OCI-LY7 (cell line): ENCODE measurements around the gene ZSWIM3. TPM values are rescaled to one million over a fixed set of nuclear protein-coding genes. Genes with fewer than 3 reads are reported as not detected.
"Not testable (repeated sequence)": the region's sequence is repeated elsewhere in the genome, so short reads cannot be mapped to it uniquely, and the experiment has no call there.

Source experiments
- BruUV-seq: library from RNA; stranded (reverse); fragments of 400-500 nt; replicated peaks from 2 replicates; lab custom pipeline; 2021; lab: Mats Ljungman, UMichigan
- CTCF ChIA-PET: fragments of 300-600 bp; sonication (Branson Sonifier 250); formaldehyde crosslinking; loops from one replicate; lab custom pipeline; 2022; ENCODE audit warnings: antibody characterized with exemption; ENCODE audit not compliant: unreplicated experiment; lab: Charles Lee
- POLR2A ChIA-PET: fragments of 300-600 bp; sonication (Branson Sonifier 250); formaldehyde crosslinking; loops from one replicate; lab custom pipeline; 2022; ENCODE audit warnings: antibody characterized with exemption; lab: Charles Lee
- DNase-seq: peaks from one replicate; pipeline ENCODE4 v3.0.0-alpha.2; 2015; ENCODE audit warnings: low spot score
- H2AFZ ChIP-seq: fragments of 200-600 bp; sonication (generic), shearing (Covaris generic); 2 replicates; pipeline ENCODE4 v1.6.1; 2014; ENCODE audit warnings: mild to moderate bottlenecking, antibody characterized with exemption, low read length, moderate library complexity
- H3K27ac ChIP-seq: fragments of 200-600 bp; sonication (generic); 2 replicates; pipeline ENCODE4 v1.5.1; 2014; ENCODE audit warnings: mixed run types, low read depth, mild to moderate bottlenecking, moderate library complexity, low read length, inconsistent platforms; ENCODE audit not compliant: poor library complexity, severe bottlenecking
- H3K36me3 ChIP-seq: fragments of 200-600 bp; sonication (generic); 2 replicates; pipeline ENCODE4 v1.6.1; 2014; ENCODE audit warnings: mild to moderate bottlenecking, antibody characterized with exemption, low read length, moderate library complexity, mixed read lengths; ENCODE audit not compliant: insufficient read depth
- H3K4me1 ChIP-seq: fragments of 200-600 bp; sonication (generic); 2 replicates; pipeline ENCODE4 v1.5.1; 2014; ENCODE audit warnings: mild to moderate bottlenecking, low read length; ENCODE audit not compliant: insufficient read depth, poor library complexity, severe bottlenecking
- H3K4me2 ChIP-seq: fragments of 200-600 bp; sonication (generic); 2 replicates; pipeline ENCODE4 v1.6.1; 2014; ENCODE audit warnings: mild to moderate bottlenecking, low read length
- H3K4me3 ChIP-seq: fragments of 200-600 bp; sonication (generic); 2 replicates; pipeline ENCODE4 v1.5.1; 2014; ENCODE audit warnings: mild to moderate bottlenecking, low read depth, low read length; ENCODE audit not compliant: poor library complexity, severe bottlenecking
- H3K79me2 ChIP-seq: fragments of 200-600 bp; sonication (generic); 2 replicates; pipeline ENCODE4 v1.6.1; 2016; ENCODE audit warnings: low read depth, mild to moderate bottlenecking, low read length, moderate library complexity, mixed read lengths; ENCODE audit not compliant: insufficient read depth
- H3K9me2 ChIP-seq: fragments of 200-600 bp; sonication (generic); 2 replicates; pipeline ENCODE4 v1.6.1; 2016; ENCODE audit warnings: mild to moderate bottlenecking, low read length, mixed read lengths; ENCODE audit not compliant: insufficient read depth
- H3K9me3 ChIP-seq: fragments of 200-600 bp; sonication (generic); 2 replicates; pipeline ENCODE4 v1.6.1; 2014; ENCODE audit warnings: mild to moderate bottlenecking, mixed run types, low read length, mixed read lengths
- H4K20me1 ChIP-seq: fragments of 200-600 bp; sonication (generic); 2 replicates; pipeline ENCODE4 v1.6.1; 2014; ENCODE audit warnings: mild to moderate bottlenecking, antibody characterized with exemption, low read length, moderate library complexity, mixed read lengths; ENCODE audit not compliant: insufficient read depth
- CTCF ChIP-seq: fragments of 200-600 bp; sonication (generic); conservative IDR thresholded peaks from 2 replicates; pipeline ENCODE4 v1.5.1; 2014; ENCODE audit warnings: mild to moderate bottlenecking, antibody characterized with exemption, low read length, moderate library complexity, mixed read lengths
- EZH2phosphoT487 ChIP-seq: fragments of 200-600 bp; sonication (generic); IDR thresholded peaks from 2 replicates; pipeline ENCODE4 v1.6.1; 2018; ENCODE audit warnings: low read depth, borderline replicate concordance, mild to moderate bottlenecking, mixed run types, antibody characterized with exemption, low read length, moderate library complexity, mixed read lengths
- intact Hi-C: fragments of 100-400 bp; cut with micrococcal nuclease; formaldehyde crosslinking; loops from one replicate; pipeline ENCODE4 v1.10.0; 2022; ENCODE audit not compliant: unreplicated experiment
- total RNA-seq, 2 experiments: library from RNA; depleted of rRNA in 1 of 2; stranded (reverse); fragments of >200 nt in 1 of 2; shearing (Covaris generic) in 1 of 2; gene quantifications; 2 replicates each; pipeline ENCODE4 v1.2.3, GENCODE V29; 2014 to 2022

The ZSWIM3 gene
- total RNA-seq, 2 experiments from 2014 or later, result 5.7 to 6.0 TPM

GRCh38 chr20:45867819-45868176 lies 10.4 kb downstream of the ZSWIM3 start:
- Histone ChIP-seq H3K27ac (no peak overlapping the region), H3K9me2 (no peaks in the 10 kb centered on the region), H3K4me3 (no peak overlapping the region), H2AFZ (no peak overlapping the region), H4K20me1 (no peaks in the 10 kb centered on the region), H3K36me3 (no peaks in the 10 kb centered on the region), H3K9me3 (no peaks in the 10 kb centered on the region), H3K79me2 (no peaks in the 10 kb centered on the region), H3K4me1 (no peaks in the 10 kb centered on the region), H3K4me2 (no peak overlapping the region)
- ChIA-PET CTCF (no interaction called here), POLR2A (interaction anchor here (0.6 to 1.0 kb wide), 2 partner anchors 13 to 29 kb away, joined by 3 to 4 read pairs; partner anchors contain the start of gene ZSWIM1)
- no peak for TF ChIP-seq CTCF
- no peak for TF ChIP-seq EZH2phosphoT487
- no TSS peak for BruUV-seq
- DNase-seq, result no peak
- intact Hi-C loops, result no loop called here

- Histone ChIP-seq H3K9me2 (no peaks in the 10 kb centered on the region), H3K9me3 (no peaks in the 10 kb centered on the region), H3K27ac (no peak overlapping the region), H2AFZ (no peak overlapping the region), H3K36me3 (no peaks in the 10 kb centered on the region), H3K4me1 (no peaks in the 10 kb centered on the region), H3K4me3 (no peak overlapping the region), H3K79me2 (no peaks in the 10 kb centered on the region), H4K20me1 (no peaks in the 10 kb centered on the region), H3K4me2 (no peak overlapping the region)
- CTCF ChIA-PET, result no interaction called here
- no TSS peak for BruUV-seq
- no peak for TF ChIP-seq CTCF
- no peak for TF ChIP-seq EZH2phosphoT487
- DNase-seq, result no peak
- intact Hi-C loops, result no loop called here
- POLR2A ChIA-PET, result interaction anchor here (1.3 kb wide), 1 partner anchor 9 kb away, joined by 4 read pairs; no protein-coding TSS in a partner anchor
Observed at GRCh38 chr20:45872626-45873025, 15.2 kb downstream of the ZSWIM3 start.

GRCh38 chr20:45873409-45874103 lies 16.1 kb downstream of the ZSWIM3 start:
- no peaks in the 10 kb centered on the region for H3K79me2 ChIP-seq
- H3K9me3 ChIP-seq, result no peaks in the 10 kb centered on the region
- BruUV-seq, result no TSS peak
- no peaks in the 10 kb centered on the region for H3K9me2 ChIP-seq
- H3K36me3 ChIP-seq, result no peaks in the 10 kb centered on the region
- H3K27ac ChIP-seq, result no peak overlapping the region
- DNase-seq, result no peak
- POLR2A ChIA-PET, result no interaction called here
- no peak overlapping the region for H3K4me3 ChIP-seq
- CTCF ChIA-PET, result no interaction called here
- no peaks in the 10 kb centered on the region for H4K20me1 ChIP-seq
- intact Hi-C loops, result no loop called here
- H3K4me2 ChIP-seq, result no peak overlapping the region
- no peak overlapping the region for H2AFZ ChIP-seq
- no peaks in the 10 kb centered on the region for H3K4me1 ChIP-seq
- TF ChIP-seq CTCF (no peak), EZH2phosphoT487 (no peak)

GRCh38 chr20:45874104-45874481 lies 16.7 kb downstream of the ZSWIM3 start:
- CTCF ChIA-PET, POLR2A ChIA-PET, H4K20me1 ChIP-seq, H3K4me3 ChIP-seq, H3K4me1 ChIP-seq, H3K9me2 ChIP-seq, H3K36me3 ChIP-seq, BruUV-seq, H3K9me3 ChIP-seq, H2AFZ ChIP-seq, intact Hi-C loops, H3K4me2 ChIP-seq, H3K79me2 ChIP-seq, H3K27ac ChIP-seq, DNase-seq: not testable (repeated sequence)
